Measurements from ENCODE around the gene RNF213. TPM values are rescaled to one million over a fixed set of nuclear protein-coding genes. Genes with fewer than 3 reads are reported as not detected.

The RNF213 gene
- total and polyA plus RNA-seq, 2 of the 8 experiments (the other 6 are each of a cell fraction or from before 2014, with no cell fraction given): 33.8 to 62.8 TPM

- no peak for FAIRE-seq
- H2BK15ac ChIP-seq (ENCODE audit: low read length): no peak overlapping the region
- H3K9me3 ChIP-seq (ENCODE audit: insufficient read depth in 2 of 2, low read depth in 1 of 2, low read length in 1 of 2): no peaks in the 10 kb centered on the region
- CTCF ChIA-PET (ENCODE audit: partially characterized antibody): interaction anchor here (0.9 to 2.2 kb wide), 4 partner anchors 9 to 187 kb away, joined by 3 to 5 read pairs (median 4); no protein-coding TSS in a partner anchor
- no peak overlapping the region for H2BK5ac ChIP-seq (ENCODE audit: low read depth, low read length)
- no peak overlapping the region for H3K9ac ChIP-seq (replicated peaks in 1 of 4; ENCODE audit: extremely low read depth in 1 of 4, low read depth in 3 of 4, low read length in 3 of 4)
- H2AFZ ChIP-seq (ENCODE audit: low read length): no peak overlapping the region
- H3K56ac ChIP-seq (replicated peaks; ENCODE audit: insufficient read length, low read depth, low read length): no peak overlapping the region
- no peak overlapping the region for H2AK5ac ChIP-seq (ENCODE audit: low read depth, low read length)
- H3K4me3 ChIP-seq (ENCODE audit: extremely low read depth in 1 of 4, insufficient read depth in 2 of 4, low read depth in 3 of 4, low read length in 4 of 4): no peak overlapping the region
- no peak overlapping the region for H2BK20ac ChIP-seq (ENCODE audit: low read length)
- POLR2A ChIA-PET (ENCODE audit: partially characterized antibody): no interaction called here
- no peak overlapping the region for H3K14ac ChIP-seq (ENCODE audit: insufficient read length)
- no peak overlapping the region for H3K4ac ChIP-seq (replicated peaks; ENCODE audit: insufficient read length, low read depth, low read length)
- H3K4me1 ChIP-seq (replicated peaks in 1 of 4; ENCODE audit: control insufficient read depth in 3 of 4, insufficient read depth in 4 of 4, low read length in 3 of 4): no peaks in the 10 kb centered on the region
- no peak overlapping the region for H4K5ac ChIP-seq (ENCODE audit: insufficient read length, low read depth, low read length)
- no peak overlapping the region for H4K91ac ChIP-seq (replicated peaks; ENCODE audit: insufficient read length, low read length)
- 91% methylated on average over 3 of the region's 3 CpGs; no CpG with 5 or more reads in 1 of the 2 experiments for WGBS, 2 experiments (ENCODE audit: extremely low coverage in 1 of 2, insufficient coverage in 1 of 2, insufficient read length in 1 of 2, insufficient replicate concordance in 2 of 2, low coverage in 1 of 2, low lambda C conversion rate in 2 of 2, missing lambda C conversion rate in 1 of 2)
- H4K20me1 ChIP-seq (replicated peaks in 1 of 2; ENCODE audit: control insufficient read depth in 1 of 2, insufficient read depth in 2 of 2, low read length in 2 of 2): peaks cover 2% of the 10 kb centered on the region in 2 experiments
- H3K23me2 ChIP-seq (ENCODE audit: low read depth, low read length): no peaks in the 10 kb centered on the region
- DNase-seq (ENCODE audit: low read depth in 1 of 2, low spot score in 2 of 2): no peak
- H3K23ac ChIP-seq (ENCODE audit: insufficient read length): no peak overlapping the region
- H3K4me2 ChIP-seq (ENCODE audit: insufficient read depth in 1 of 2, low read depth in 2 of 2, low read length in 2 of 2): no peak overlapping the region
- no peaks in the 10 kb centered on the region for H3K79me2 ChIP-seq (ENCODE audit: control insufficient read depth in 1 of 2, insufficient read depth in 2 of 2, low read length in 2 of 2)
- no peaks in the 10 kb centered on the region; the same call in 1 of the 2 replicates for H3K79me1 ChIP-seq (ENCODE audit: low read depth, low read length)
- no peak overlapping the region for H2BK12ac ChIP-seq (ENCODE audit: low read depth, low read length)
- no peaks in the 10 kb centered on the region for H3K27me3 ChIP-seq (replicated peaks in 1 of 4; ENCODE audit: control insufficient read depth in 3 of 4, extremely low read depth in 1 of 4, insufficient read depth in 3 of 4, low read length in 3 of 4)
- no peak for TF ChIP-seq EGR1 (IDR thresholded peaks at IDR 0.05; ENCODE audit: borderline replicate concordance, low read depth, low read length)
- TF ChIP-seq ATF3 (IDR thresholded peaks at IDR 0.05; ENCODE audit: insufficient read depth, low read depth, low read length): no peak
- no peak for TF ChIP-seq NRF1 (IDR thresholded peaks at IDR 0.05; ENCODE audit: low read depth, low read length)
- no peak for TF ChIP-seq PHF8 (conservative IDR thresholded peaks at IDR 0.05; ENCODE audit: low read depth, low read length)
- TF ChIP-seq TCF12 (IDR thresholded peaks at IDR 0.05; ENCODE audit: low read depth, low read length): no peak
- no peak for TF ChIP-seq TAF7 (optimal IDR thresholded peaks at IDR 0.05; ENCODE audit: borderline replicate concordance, low read depth, low read length)
- no peak for TF ChIP-seq TAF1 (IDR thresholded peaks at IDR 0.05; ENCODE audit: low read depth, low read length)
- TF ChIP-seq RAD21 (IDR thresholded peaks at IDR 0.05 in 1 of 2, conservative IDR thresholded peaks at IDR 0.05 in 1 of 2; ENCODE audit: low read depth in 2 of 2, low read length in 2 of 2): no peak
- TF ChIP-seq SIN3A (conservative IDR thresholded peaks at IDR 0.05 in 1 of 2, IDR thresholded peaks at IDR 0.05 in 1 of 2; ENCODE audit: low read depth in 1 of 2, low read length in 2 of 2): no peak
- no peak overlapping the region for H3K27ac ChIP-seq (ENCODE audit: low read depth, low read length)
- no peak overlapping the region for H3K18ac ChIP-seq (ENCODE audit: extremely low read depth, low read length)
- no peak overlapping the region for H2BK120ac ChIP-seq (replicated peaks; ENCODE audit: low read depth, low read length)
- peaks cover 25 to 66% (median 36%) of the 10 kb centered on the region in 4 experiments for H3K36me3 ChIP-seq (ENCODE audit: control insufficient read depth in 2 of 4, insufficient read depth in 4 of 4, low read length in 3 of 4)
- H4K8ac ChIP-seq (ENCODE audit: extremely low read depth, insufficient read depth, low read length): no peak overlapping the region
Observed at GRCh38 chr17:80382446-80382845, 121.8 kb downstream of the RNF213 start.

Measured in H1 (cell line).